ENCODE measurements around the gene NAV2.

NAV2 gene

GRCh38 chr11:19714022-19714386 lies 1.4 kb downstream of the NAV2 start:
- Histone ChIP-seq H3K27ac (peak overlapping the region; percentile 95 to 98), H3K4me3 (peak overlapping the region; percentile 88 to 96), H3K4me1 (peaks cover 0 to 65% (median 41%) of the 10 kb centered on the region in 4 donors), H3K9me3 (no peaks in the 10 kb centered on the region), H3K27me3 (no peaks in the 10 kb centered on the region), H3K36me3 (no peaks in the 10 kb centered on the region)
- DNase-seq: peak in 1 of 2 donors; percentile 74
- no peak for TF ChIP-seq CTCF (IDR thresholded peaks at IDR 0.05)
- intact Hi-C loops (cut with DNase I; ENCODE audit: low total_unique reads): loop anchor here (10.0 kb wide), 1 partner anchor 119 kb away; no protein-coding TSS in a partner anchor

- no peaks in the 10 kb centered on the region for H3K9me3 ChIP-seq
- peak overlapping the region; percentile 95 to 98 for H3K27ac ChIP-seq
- no peak for TF ChIP-seq CTCF (IDR thresholded peaks at IDR 0.05)
- H3K4me1 ChIP-seq: peaks cover 0 to 71% (median 45%) of the 10 kb centered on the region in 4 donors
- intact Hi-C loops (cut with DNase I; ENCODE audit: low total_unique reads): loop anchor here (10.0 kb wide), 1 partner anchor 120 kb away; no protein-coding TSS in a partner anchor
- peak overlapping the region; percentile 88 to 96 for H3K4me3 ChIP-seq
- DNase-seq: peak; percentile 79 to 86
- H3K36me3 ChIP-seq: no peaks in the 10 kb centered on the region
- no peaks in the 10 kb centered on the region for H3K27me3 ChIP-seq
Measured at GRCh38 chr11:19714387-19715363, 2.0 kb downstream of the NAV2 start.

DNA sequence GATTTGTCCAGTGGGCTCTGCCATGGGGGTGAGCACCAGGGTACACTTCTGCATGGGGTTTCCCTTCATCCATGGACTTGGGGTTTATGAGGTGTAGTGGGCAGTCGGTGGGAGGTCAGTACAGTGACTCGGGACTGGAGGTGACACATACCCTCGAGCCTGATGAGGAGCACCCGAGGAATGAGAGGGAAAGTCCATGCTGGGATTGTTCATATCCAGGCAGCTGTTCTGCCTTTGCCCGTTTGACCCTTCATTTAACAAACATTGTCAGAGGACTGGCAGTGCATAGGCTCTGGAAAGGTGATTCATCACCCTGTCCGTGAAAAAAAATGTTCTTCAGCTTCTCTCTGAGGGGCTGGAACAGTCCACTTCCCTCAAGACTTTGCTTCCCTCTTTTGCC lies 2.7 kb downstream of the NAV2 start:
- Histone ChIP-seq H3K4me1 (peaks cover 0 to 71% (median 49%) of the 10 kb centered on the region in 4 donors), H3K36me3 (no peaks in the 10 kb centered on the region), H3K9me3 (no peaks in the 10 kb centered on the region), H3K27ac (peak overlapping the region; percentile 95 to 98), H3K27me3 (no peaks in the 10 kb centered on the region), H3K4me3 (peak overlapping the region; percentile 88 to 96)
- peak in 1 of 2 donors; percentile 74 for DNase-seq
- no peak for TF ChIP-seq CTCF (IDR thresholded peaks at IDR 0.05)
- intact Hi-C loops (cut with DNase I; ENCODE audit: low total_unique reads): loop anchor here (10.0 kb wide), 1 partner anchor 121 kb away; no protein-coding TSS in a partner anchor

GRCh38 chr11:19718051-19718450 lies 5.4 kb downstream of the NAV2 start:
- TF ChIP-seq CTCF (IDR thresholded peaks at IDR 0.05): no peak
- Histone ChIP-seq H3K27me3 (no peaks in the 10 kb centered on the region), H3K36me3 (no peaks in the 10 kb centered on the region), H3K4me1 (peaks cover 0 to 81% (median 49%) of the 10 kb centered on the region in 4 donors), H3K4me3 (peak overlapping the region in 1 of 2 donors; percentile 96), H3K27ac (peak overlapping the region; percentile 95 to 98), H3K9me3 (no peaks in the 10 kb centered on the region)
- intact Hi-C loops (cut with DNase I; ENCODE audit: low total_unique reads): loop anchor here (10.0 kb wide), 1 partner anchor 123 kb away; no protein-coding TSS in a partner anchor
- DNase-seq: no peak

- Histone ChIP-seq H3K27me3 (no peaks in the 10 kb centered on the region), H3K4me1 (peaks cover under 1 to 90% (median 58%) of the 10 kb centered on the region in 4 donors), H3K4me3 (no peak overlapping the region), H3K27ac (peak overlapping the region; percentile 95 to 98), H3K9me3 (no peaks in the 10 kb centered on the region), H3K36me3 (no peaks in the 10 kb centered on the region)
- no peak for TF ChIP-seq CTCF (IDR thresholded peaks at IDR 0.05)
- no peak for DNase-seq
- intact Hi-C loops (cut with DNase I; ENCODE audit: low total_unique reads): loop anchor here (10.0 kb wide), 1 partner anchor 124 kb away; no protein-coding TSS in a partner anchor
Measured at GRCh38 chr11:19718951-19719350, 6.3 kb downstream of the NAV2 start.
